NCI-H2107 treated with DMSO at 0.1 percent for 48 hours (cell line): Measurements from ENCODE around the gene CDH15.

Experiments
- DNase-seq: peaks from one replicate; lab custom pipeline; 2025; ENCODE audit not compliant: unreplicated experiment; lab: John Stamatoyannopoulos, UW

CDH15 gene

GRCh38 chr16:89171216-89172170 lies at the start of gene CDH15:
Gene CDH15, plus strand, starts transcription at chr16:89171748. Its CDS starts 84 bp downstream, at chr16:89171832.
- peak; percentile 76 for DNase-seq

- DNase-seq: peak; percentile 92
Observed at GRCh38 chr16:89122322-89122851, 49.2 kb upstream of the CDH15 start.

- DNase-seq: peak; percentile 57
Observed at GRCh38 chr16:89123001-89123830, 48.3 kb upstream of the CDH15 start.

- DNase-seq: no peak
Observed at GRCh38 chr16:89123831-89124100, 47.8 kb upstream of the CDH15 start.

GRCh38 chr16:89129378-89129777 lies 42.2 kb upstream of the CDH15 start:
- DNase-seq: no peak

GRCh38 chr16:89130448-89130847 lies 41.1 kb upstream of the CDH15 start:
- no peak for DNase-seq

- no peak for DNase-seq
Observed at GRCh38 chr16:89131783-89132182, 39.8 kb upstream of the CDH15 start.

GRCh38 chr16:89132194-89133005 lies 39.1 kb upstream of the CDH15 start:
- DNase-seq: no peak

- no peak for DNase-seq
Observed at GRCh38 chr16:89133457-89134127, 38.0 kb upstream of the CDH15 start.

- no peak for DNase-seq
Observed at GRCh38 chr16:89134269-89134668, 37.3 kb upstream of the CDH15 start.

GRCh38 chr16:89135166-89135565 lies 36.4 kb upstream of the CDH15 start:
- DNase-seq: no peak

- DNase-seq: peak; percentile 68
Observed at GRCh38 chr16:89135971-89136765, 35.4 kb upstream of the CDH15 start.

GRCh38 chr16:89136931-89137330 lies 34.6 kb upstream of the CDH15 start:
- no peak for DNase-seq

GRCh38 chr16:89137666-89138512 lies 33.7 kb upstream of the CDH15 start:
- no peak for DNase-seq

GRCh38 chr16:89138513-89138795 lies 33.1 kb upstream of the CDH15 start:
- DNase-seq: no peak

GRCh38 chr16:89138843-89139520 lies 32.6 kb upstream of the CDH15 start:
- DNase-seq: no peak

GRCh38 chr16:89139907-89140361 lies 31.6 kb upstream of the CDH15 start:
- no peak for DNase-seq

- no peak for DNase-seq
Observed at GRCh38 chr16:89140401-89140800, 31.1 kb upstream of the CDH15 start.
